ENCODE results near the gene ELFN2. TPM values are rescaled to one million over a fixed set of nuclear protein-coding genes. Genes with fewer than 3 reads are reported as not detected.

ELFN2 gene
- total RNA-seq, 1 donor from 2014 or later, result 0.53 TPM

DNA sequence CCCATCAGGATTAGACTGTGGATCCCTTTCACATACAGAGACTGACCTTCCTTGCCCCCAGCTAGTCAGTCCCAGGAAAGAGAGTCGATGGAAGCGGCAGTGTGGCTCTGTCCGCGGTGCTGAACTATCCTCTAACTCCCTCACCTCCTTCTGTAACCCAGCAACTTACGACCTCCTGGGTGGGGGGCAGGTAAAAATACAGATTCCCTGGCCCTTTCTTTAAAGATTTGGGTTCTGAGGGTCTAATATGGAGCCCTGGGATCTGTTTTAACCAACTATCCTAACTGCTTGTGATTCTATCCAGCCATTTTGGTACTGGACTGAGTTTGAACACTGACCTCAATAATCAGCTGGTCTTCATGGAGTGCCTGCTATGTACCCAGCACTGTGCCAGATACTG, 35.7 kb upstream of the ELFN2 start:
- no peak for DNase-seq (ENCODE audit: extremely low spot score, unreplicated experiment)
- H3K36me3 Mint-ChIP-seq, result no peaks in the 10 kb centered on the region
- peaks cover 60% of the 10 kb centered on the region for H3K27me3 Mint-ChIP-seq

DNA sequence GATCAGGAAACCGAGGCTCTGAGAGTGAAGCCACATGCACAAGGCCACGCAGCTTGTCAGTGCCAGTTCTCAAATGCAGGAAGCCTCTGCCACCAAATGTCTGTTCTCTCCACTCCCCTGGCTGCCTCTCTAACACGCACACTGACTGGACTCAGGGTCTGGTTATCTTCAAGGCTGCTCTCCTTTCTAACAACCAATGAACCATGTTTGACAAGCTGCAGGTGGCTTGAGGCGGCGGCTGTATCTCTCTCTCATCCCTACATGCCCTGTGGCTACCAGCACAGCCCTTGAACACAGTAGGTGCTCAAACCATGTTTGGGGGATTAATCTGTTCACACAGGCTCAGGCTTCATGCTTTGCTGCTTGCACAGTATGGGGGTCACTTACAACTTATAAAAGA, 35.2 kb upstream of the ELFN2 start:
- TF ChIP-seq, protein P1, sequence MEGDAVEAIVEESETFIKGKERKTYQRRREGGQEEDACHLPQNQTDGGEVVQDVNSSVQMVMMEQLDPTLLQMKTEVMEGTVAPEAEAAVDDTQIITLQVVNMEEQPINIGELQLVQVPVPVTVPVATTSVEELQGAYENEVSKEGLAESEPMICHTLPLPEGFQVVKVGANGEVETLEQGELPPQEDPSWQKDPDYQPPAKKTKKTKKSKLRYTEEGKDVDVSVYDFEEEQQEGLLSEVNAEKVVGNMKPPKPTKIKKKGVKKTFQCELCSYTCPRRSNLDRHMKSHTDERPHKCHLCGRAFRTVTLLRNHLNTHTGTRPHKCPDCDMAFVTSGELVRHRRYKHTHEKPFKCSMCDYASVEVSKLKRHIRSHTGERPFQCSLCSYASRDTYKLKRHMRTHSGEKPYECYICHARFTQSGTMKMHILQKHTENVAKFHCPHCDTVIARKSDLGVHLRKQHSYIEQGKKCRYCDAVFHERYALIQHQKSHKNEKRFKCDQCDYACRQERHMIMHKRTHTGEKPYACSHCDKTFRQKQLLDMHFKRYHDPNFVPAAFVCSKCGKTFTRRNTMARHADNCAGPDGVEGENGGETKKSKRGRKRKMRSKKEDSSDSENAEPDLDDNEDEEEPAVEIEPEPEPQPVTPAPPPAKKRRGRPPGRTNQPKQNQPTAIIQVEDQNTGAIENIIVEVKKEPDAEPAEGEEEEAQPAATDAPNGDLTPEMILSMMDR (conservative IDR thresholded peaks at IDR 0.05), result no peak
- DNase-seq (ENCODE audit: extremely low spot score, unreplicated experiment), result no peak
- peaks cover 62% of the 10 kb centered on the region for H3K27me3 Mint-ChIP-seq
- no peaks in the 10 kb centered on the region for H3K4me1 Mint-ChIP-seq (ENCODE audit: unreplicated experiment)
- no peaks in the 10 kb centered on the region for H3K36me3 Mint-ChIP-seq
- H3K27ac Mint-ChIP-seq, result no peak overlapping the region
- no peaks in the 10 kb centered on the region for H3K9me3 Mint-ChIP-seq
- no peak overlapping the region for H3K4me3 Mint-ChIP-seq

More for the DNA sequence above, 35.7 kb upstream of the ELFN2 start:
- Mint-ChIP-seq H3K4me3 (no peak overlapping the region), H3K4me1 (ENCODE audit: unreplicated experiment) (no peaks in the 10 kb centered on the region), H3K9me3 (no peaks in the 10 kb centered on the region), H3K27ac (no peak overlapping the region)
- TF ChIP-seq, protein P1 (conservative IDR thresholded peaks at IDR 0.05), result no peak

GRCh38 chr22:37461961-37462360, 34.7 kb upstream of the ELFN2 start:
- Mint-ChIP-seq H3K27me3 (peaks cover 61% of the 10 kb centered on the region), H3K4me3 (no peak overlapping the region), H3K4me1 (ENCODE audit: unreplicated experiment) (no peaks in the 10 kb centered on the region), H3K27ac (no peak overlapping the region), H3K36me3 (no peaks in the 10 kb centered on the region), H3K9me3 (no peaks in the 10 kb centered on the region)
- no peak for DNase-seq (ENCODE audit: extremely low spot score, unreplicated experiment)
- TF ChIP-seq, protein P1 (conservative IDR thresholded peaks at IDR 0.05), result no peak

DNA sequence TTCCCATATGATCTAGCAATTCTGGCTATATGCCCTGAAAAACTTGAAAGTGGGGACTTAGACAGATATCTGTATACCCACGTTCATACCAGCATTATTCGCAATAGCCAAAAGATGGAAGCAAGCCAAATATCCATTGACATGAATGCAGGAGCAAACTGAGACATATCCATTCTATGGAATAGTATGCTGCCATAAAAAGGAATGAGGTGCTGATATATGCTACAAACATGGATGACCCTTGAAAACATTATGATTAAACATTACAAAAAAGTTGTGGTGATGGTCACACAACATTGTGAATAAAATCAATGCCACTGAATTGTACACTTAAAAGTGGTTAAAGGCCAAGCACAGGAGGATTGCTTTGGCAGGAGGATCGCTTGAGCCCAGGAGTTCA, 33.4 kb upstream of the ELFN2 start:
- peaks cover 57% of the 10 kb centered on the region for H3K27me3 Mint-ChIP-seq
- peaks cover 8% of the 10 kb centered on the region for H3K4me1 Mint-ChIP-seq (ENCODE audit: unreplicated experiment)
- no peaks in the 10 kb centered on the region for H3K36me3 Mint-ChIP-seq
- TF ChIP-seq, protein P1 (conservative IDR thresholded peaks at IDR 0.05), result no peak
- no peak for DNase-seq (ENCODE audit: extremely low spot score, unreplicated experiment)
- no peak overlapping the region for H3K4me3 Mint-ChIP-seq
- H3K27ac Mint-ChIP-seq, result no peak overlapping the region
- H3K9me3 Mint-ChIP-seq, result no peaks in the 10 kb centered on the region

GRCh38 chr22:37459206-37459605, 31.9 kb upstream of the ELFN2 start:
- H3K9me3 Mint-ChIP-seq, result no peaks in the 10 kb centered on the region
- TF ChIP-seq, protein P1 (conservative IDR thresholded peaks at IDR 0.05), result no peak
- H3K4me3 Mint-ChIP-seq, result no peak overlapping the region
- H3K36me3 Mint-ChIP-seq, result no peaks in the 10 kb centered on the region
- no peak for DNase-seq (ENCODE audit: extremely low spot score, unreplicated experiment)
- H3K4me1 Mint-ChIP-seq (ENCODE audit: unreplicated experiment), result peaks cover 19% of the 10 kb centered on the region
- peaks cover 57% of the 10 kb centered on the region for H3K27me3 Mint-ChIP-seq
- no peak overlapping the region for H3K27ac Mint-ChIP-seq

All from type B pancreatic cell (in vitro differentiated cells).